Body of pancreas (tissue), 4 donors: Measurements from ENCODE around the gene ANKMY1.

Source experiments
- CTCF ChIP-seq, 7 experiments: fragments of 450-650 bp in 4 of 7; fragments of 200-600 bp in 3 of 7; sonication (generic) in 3 of 7; IDR thresholded peaks; one replicate each; pipeline ENCODE4 v1.5.1; 2016 to 2019; ENCODE audit warnings: antibody characterized with exemption in 7 of 7
- POLR2A ChIP-seq, 3 donors: fragments of 450-650 bp; IDR thresholded peaks; one replicate each; pipeline ENCODE4 v1.6.1; 2016; ENCODE audit warnings: antibody characterized with exemption in 3 of 3, mild to moderate bottlenecking in 2 of 3

- TF ChIP-seq POLR2A (IDR thresholded peaks at IDR 0.05) (no peak), CTCF (IDR thresholded peaks at IDR 0.05) (no peak)
These were observed 113.3 kb downstream of the ANKMY1 start for GRCh38 chr2:240444464-240444863.
